WTC11 (cell line): Measurements from ENCODE around the gene ADIPOQ. TPM values are rescaled to one million over a fixed set of nuclear protein-coding genes. Genes with fewer than 3 reads are reported as not detected.

Source experiments
- ATAC-seq: fragments of 200-7000 bp; cut with Tn5 transposase; 2 replicates; pipeline ENCODE4 v1.10.0; 2021; ENCODE audit warnings: mild to moderate bottlenecking, moderate library complexity
- CTCF ChIA-PET: fragments of 300-600 bp; sonication (Branson Sonifier 250); formaldehyde crosslinking; loops from one replicate; lab custom pipeline; 2021; ENCODE audit warnings: antibody characterized with exemption; lab: Charles Lee
- POLR2A ChIA-PET: fragments of 350-600 bp; sonication (Branson Sonifier 250); formaldehyde crosslinking; loops from one replicate; lab custom pipeline; 2021; ENCODE audit warnings: antibody characterized with exemption; lab: Charles Lee
- DNase-seq: peaks from one replicate; pipeline ENCODE4 v3.0.0; 2021; ENCODE audit warnings: low spot score
- H3K27ac Mint-ChIP-seq: 2 replicates; pipeline ENCODE4 v1.8.0; 2021; ENCODE audit warnings: mixed read lengths
- H3K27me3 Mint-ChIP-seq: 2 replicates; pipeline ENCODE4 v1.8.0; 2021; ENCODE audit warnings: low read depth, mild to moderate bottlenecking, moderate library complexity, mixed read lengths
- H3K36me3 Mint-ChIP-seq: 2 replicates; pipeline ENCODE4 v1.8.0; 2021; ENCODE audit warnings: mixed read lengths
- H3K4me1 Mint-ChIP-seq: 2 replicates; pipeline ENCODE4 v1.8.0; 2022; ENCODE audit warnings: mixed read lengths
- H3K4me3 Mint-ChIP-seq: 2 replicates; pipeline ENCODE4 v1.8.0; 2021; ENCODE audit warnings: mild to moderate bottlenecking, moderate library complexity, mixed read lengths
- H3K9me3 Mint-ChIP-seq: 2 replicates; pipeline ENCODE4 v1.8.0; 2021; ENCODE audit warnings: mixed read lengths
- AR ChIP-seq: fragments of 250-450 bp; sonication (Bioruptor Pico); IDR thresholded peaks from 2 replicates; pipeline ENCODE4 v1.9.0; 2021; ENCODE audit warnings: mild to moderate bottlenecking
- CBFB ChIP-seq: sonication (generic); formaldehyde crosslinking; IDR thresholded peaks from 2 replicates; pipeline ENCODE4 v1.8.1; 2022; ENCODE audit warnings: mild to moderate bottlenecking, low read depth, missing genetic modification reagents
- CREM ChIP-seq: sonication (generic); formaldehyde crosslinking; IDR thresholded peaks from 2 replicates; pipeline ENCODE4 v1.8.1; 2022; ENCODE audit warnings: mild to moderate bottlenecking, missing genetic modification reagents, moderate library complexity
- CTCF ChIP-seq: fragments of 200-600 bp; IDR thresholded peaks from 2 replicates; pipeline ENCODE4 v1.8.0; 2022; ENCODE audit warnings: antibody characterized with exemption
- FOXP1 ChIP-seq: sonication (generic); formaldehyde crosslinking; IDR thresholded peaks from 2 replicates; pipeline ENCODE4 v1.8.0; 2022; ENCODE audit warnings: missing genetic modification reagents, mild to moderate bottlenecking, moderate library complexity, borderline replicate concordance
- GRHL2 ChIP-seq: fragments of 250-450 bp; sonication (Bioruptor Pico); IDR thresholded peaks from 2 replicates; pipeline ENCODE4 v1.8.0; 2022; ENCODE audit warnings: mild to moderate bottlenecking, moderate library complexity; ENCODE audit not compliant: insufficient replicate concordance, severe bottlenecking
- GTF2I ChIP-seq: fragments of 250-450 bp; sonication (Bioruptor Pico); conservative IDR thresholded peaks from 2 replicates; pipeline ENCODE4 v1.4.0; 2021; ENCODE audit warnings: mild to moderate bottlenecking
- HMGXB4 ChIP-seq: sonication (generic); formaldehyde crosslinking; IDR thresholded peaks from 2 replicates; pipeline ENCODE4 v1.8.1; 2023; ENCODE audit warnings: mild to moderate bottlenecking, moderate library complexity, missing genetic modification reagents
- IRF1 ChIP-seq: sonication (generic); formaldehyde crosslinking; IDR thresholded peaks from 2 replicates; pipeline ENCODE4 v1.8.0; 2023; ENCODE audit warnings: missing genetic modification reagents
- MXD4 ChIP-seq: fragments of 250-450 bp; sonication (Bioruptor Pico); IDR thresholded peaks from 2 replicates; pipeline ENCODE4 v1.8.0; 2021; ENCODE audit warnings: mild to moderate bottlenecking, moderate library complexity, borderline replicate concordance
- TCF7 ChIP-seq: sonication (generic); formaldehyde crosslinking; IDR thresholded peaks from 2 replicates; pipeline ENCODE4 v1.8.0; 2022; ENCODE audit warnings: mild to moderate bottlenecking, low read depth, missing genetic modification reagents, moderate library complexity
- TEAD1 ChIP-seq: sonication (generic); formaldehyde crosslinking; IDR thresholded peaks from 2 replicates; pipeline ENCODE4 v1.8.0; 2022; ENCODE audit warnings: mild to moderate bottlenecking, missing genetic modification reagents
- ZNF281 ChIP-seq: sonication (generic); formaldehyde crosslinking; IDR thresholded peaks from 2 replicates; pipeline ENCODE4 v1.8.0; 2023; ENCODE audit warnings: mild to moderate bottlenecking, missing genetic modification reagents
- ZNF512 ChIP-seq: sonication (generic); formaldehyde crosslinking; IDR thresholded peaks from 2 replicates; pipeline ENCODE4 v1.8.1; 2022; ENCODE audit warnings: missing genetic modification reagents, borderline replicate concordance
- total RNA-seq: library from RNA; stranded (reverse); gene quantifications from 3 replicates; pipeline ENCODE4 v1.2.3, GENCODE V29; 2021

The ADIPOQ gene
- total RNA-seq, 1 experiment from 2014 or later, result not detected

- Mint-ChIP-seq H3K4me1 (no peaks in the 10 kb centered on the region; the same call in 1 of the 2 replicates), H3K4me3 (no peak overlapping the region), H3K27ac (no peak overlapping the region), H3K36me3 (no peaks in the 10 kb centered on the region), H3K27me3 (no peaks in the 10 kb centered on the region)
- POLR2A ChIA-PET, result interaction anchor here (0.6 kb wide), 1 partner anchor 69 kb away, joined by 3 read pairs; no protein-coding TSS in a partner anchor
- ATAC-seq (no peak), DNase-seq (no peak)
- CTCF ChIA-PET, result interaction anchor here (1.2 to 1.5 kb wide), 2 partner anchors 24 to 294 kb away, joined by 3 to 4 read pairs; partner anchors contain the start of gene RPL39L
- TF ChIP-seq TCF7 (CRISPR knock-in tag) (no peak), HMGXB4 (CRISPR knock-in tag) (no peak), MXD4 (CRISPR knock-in tag) (no peak), GRHL2 (CRISPR knock-in tag) (no peak)
- TF ChIP-seq, all 79 proteins: peak for 0
- H3K9me3 Mint-ChIP-seq, result no peaks in the 10 kb centered on the region
Observed at GRCh38 chr3:186844908-186845307, 2.4 kb downstream of the ADIPOQ start.

- ChIA-PET POLR2A (no interaction called here), CTCF (interaction anchor here (0.6 to 1.2 kb wide), 3 partner anchors 24 to 294 kb away, joined by 3 to 7 read pairs (median 3); partner anchors contain the start of gene RPL39L)
- Mint-ChIP-seq H3K36me3 (no peaks in the 10 kb centered on the region), H3K27me3 (no peaks in the 10 kb centered on the region), H3K27ac (no peak overlapping the region), H3K9me3 (no peaks in the 10 kb centered on the region), H3K4me1 (no peaks in the 10 kb centered on the region; the same call in 1 of the 2 replicates), H3K4me3 (no peak overlapping the region)
- no peak for ATAC-seq
- DNase-seq, result no peak
- TF ChIP-seq AR (CRISPR knock-in tag) (no peak), FOXP1 (CRISPR knock-in tag) (no peak), ZNF512 (CRISPR knock-in tag) (no peak), ZNF281 (CRISPR knock-in tag) (no peak), CBFB (CRISPR knock-in tag) (no peak), HMGXB4 (CRISPR knock-in tag) (no peak), GTF2I (CRISPR knock-in tag) (no peak), IRF1 (CRISPR knock-in tag) (no peak), TEAD1 (CRISPR knock-in tag) (no peak), CREM (CRISPR knock-in tag) (no peak), CTCF (no peak)
- TF ChIP-seq, all 79 proteins: peak for 0
Observed at GRCh38 chr3:186845756-186846155, 3.2 kb downstream of the ADIPOQ start.
